NCI-H2171 (cell line): Measurements from ENCODE around the gene CYP2C8.
"Not testable (repeated sequence)": the region's sequence is repeated elsewhere in the genome, so short reads cannot be mapped to it uniquely, and the experiment has no call there.

ENCODE experiments used
- DNase-seq: peaks from one replicate; lab custom pipeline; 2025; lab: John Stamatoyannopoulos, UW

Gene CYP2C8

GRCh38 chr10:95069286-95069685 lies at the start of gene CYP2C8:
Gene CYP2C8 (minus strand): TSS chr10:95069497. CDS start chr10:95069402, 95 bp downstream.
- DNase-seq: no peak

- no peak for DNase-seq
These were observed 47.6 kb upstream of the CYP2C8 start for GRCh38 chr10:95116869-95117269.

GRCh38 chr10:95110823-95111222 lies 41.5 kb upstream of the CYP2C8 start:
- DNase-seq: not testable (repeated sequence)

GRCh38 chr10:95097805-95098204 lies 28.5 kb upstream of the CYP2C8 start:
- no peak for DNase-seq

- no peak for DNase-seq
These were observed 26.8 kb upstream of the CYP2C8 start for GRCh38 chr10:95096143-95096542.

GRCh38 chr10:95079626-95080025 lies 10.3 kb upstream of the CYP2C8 start:
- DNase-seq: not testable (repeated sequence)

GRCh38 chr10:95077556-95077955 lies 8.3 kb upstream of the CYP2C8 start:
- no peak for DNase-seq

- no peak for DNase-seq
These were observed 1.9 kb upstream of the CYP2C8 start for GRCh38 chr10:95071107-95071660.

GRCh38 chr10:95064125-95064524 lies 5.2 kb downstream of the CYP2C8 start:
- not testable (repeated sequence) for DNase-seq

GRCh38 chr10:95056744-95057363 lies 12.4 kb downstream of the CYP2C8 start:
- DNase-seq: no peak

- DNase-seq: no peak
These were observed 19.4 kb downstream of the CYP2C8 start for GRCh38 chr10:95049919-95050318.

- DNase-seq: no peak
These were observed 21.1 kb downstream of the CYP2C8 start for GRCh38 chr10:95048206-95048605.

- DNase-seq: no peak
These were observed 30.0 kb downstream of the CYP2C8 start for GRCh38 chr10:95039281-95039680.

GRCh38 chr10:95035332-95036295 lies 33.7 kb downstream of the CYP2C8 start:
- DNase-seq: no peak

GRCh38 chr10:95034401-95034800 lies 34.9 kb downstream of the CYP2C8 start:
- DNase-seq: no peak

- no peak for DNase-seq
These were observed 37.6 kb downstream of the CYP2C8 start for GRCh38 chr10:95031656-95032055.

- DNase-seq: no peak
These were observed 42.8 kb downstream of the CYP2C8 start for GRCh38 chr10:95026461-95026860.

GRCh38 chr10:94997741-94998174 lies 71.5 kb downstream of the CYP2C8 start:
- no peak for DNase-seq

- DNase-seq: no peak
These were observed 76.5 kb downstream of the CYP2C8 start for GRCh38 chr10:94992811-94993210.

GRCh38 chr10:94991243-94991888 lies 77.9 kb downstream of the CYP2C8 start:
- no peak for DNase-seq

GRCh38 chr10:94989192-94989591 lies 80.1 kb downstream of the CYP2C8 start:
- no peak for DNase-seq
